OCI-LY1 (cell line): Measurements from ENCODE around the gene CARS2.

Source experiments
- H2AFZ ChIP-seq: fragments of 200-600 bp; sonication (generic), shearing (Covaris generic); 2 replicates; pipeline ENCODE4 v1.6.0; 2014; ENCODE audit warnings: antibody characterized with exemption, mild to moderate bottlenecking, low read length
- H3F3A ChIP-seq: fragments of 200-600 bp; sonication (generic), shearing (Covaris generic); 2 replicates; pipeline ENCODE4 v1.6.0; 2014; ENCODE audit warnings: mild to moderate bottlenecking, antibody characterized with exemption, low read length, moderate library complexity; ENCODE audit not compliant: insufficient read depth
- H3K27ac ChIP-seq: fragments of 200-600 bp; sonication (generic); 2 replicates; pipeline ENCODE4 v1.5.1; 2014; ENCODE audit warnings: low read length, mixed run types, mild to moderate bottlenecking, low read depth; ENCODE audit not compliant: poor library complexity, severe bottlenecking
- H3K27me3 ChIP-seq: fragments of 200-600 bp; sonication (generic); 2 replicates; pipeline ENCODE4 v1.6.0; 2014; ENCODE audit warnings: antibody characterized with exemption, mild to moderate bottlenecking, low read length, moderate library complexity; ENCODE audit not compliant: insufficient read depth
- H3K36me3 ChIP-seq: fragments of 200-600 bp; sonication (generic); 2 replicates; pipeline ENCODE4 v1.6.1; 2014; ENCODE audit warnings: mild to moderate bottlenecking, antibody characterized with exemption, low read length, moderate library complexity, mixed read lengths; ENCODE audit not compliant: insufficient read depth
- H3K4me1 ChIP-seq: fragments of 200-600 bp; sonication (generic); 2 replicates; pipeline ENCODE4 v1.5.1; 2014; ENCODE audit warnings: mild to moderate bottlenecking, low read length, moderate library complexity; ENCODE audit not compliant: insufficient read depth, severe bottlenecking
- H3K4me2 ChIP-seq: fragments of 200-600 bp; sonication (generic), shearing (Covaris generic); 2 replicates; pipeline ENCODE4 v1.6.1; 2014; ENCODE audit warnings: low read length
- H3K4me3 ChIP-seq: fragments of 200-600 bp; sonication (generic); 2 replicates; pipeline ENCODE4 v1.5.1; 2014; ENCODE audit warnings: low read length, low read depth, mild to moderate bottlenecking, mixed read lengths; ENCODE audit not compliant: poor library complexity, severe bottlenecking
- H3K79me2 ChIP-seq: fragments of 200-600 bp; shearing (Covaris generic); 2 replicates; pipeline ENCODE4 v1.6.1; 2016; ENCODE audit warnings: mixed run types, low read length, mixed read lengths; ENCODE audit not compliant: insufficient read depth
- H3K9ac ChIP-seq: fragments of 200-600 bp; sonication (generic), shearing (Covaris generic); 2 replicates; pipeline ENCODE4 v1.6.1; 2014; ENCODE audit warnings: mild to moderate bottlenecking, low read length, mixed read lengths
- H3K9me2 ChIP-seq: fragments of 200-600 bp; sonication (generic), shearing (Covaris generic); 2 replicates; pipeline ENCODE4 v1.6.1; 2014; ENCODE audit warnings: low read depth, mild to moderate bottlenecking, low read length, mixed read lengths
- H3K9me3 ChIP-seq: fragments of 200-600 bp; shearing (Covaris generic); 2 replicates; pipeline ENCODE4 v1.6.1; 2014; ENCODE audit warnings: low read length, mixed read lengths
- H4K20me1 ChIP-seq: fragments of 200-600 bp; sonication (generic), shearing (Covaris generic); 2 replicates; pipeline ENCODE4 v1.6.0; 2016; ENCODE audit warnings: mild to moderate bottlenecking, low read length; ENCODE audit not compliant: insufficient read depth
- EZH2 ChIP-seq: fragments of 200-600 bp; sonication (generic), shearing (Covaris generic); IDR thresholded peaks from 2 replicates; pipeline ENCODE4 v1.8.0; 2017; ENCODE audit warnings: borderline replicate concordance, mixed run types, mild to moderate bottlenecking, antibody characterized with exemption, low read length, moderate library complexity, mixed read lengths
- TF ChIP-seq, protein P1 (sequence below): fragments of 200-600 bp; sonication (generic), shearing (Covaris generic); IDR thresholded peaks from 2 replicates; pipeline ENCODE4 v1.5.1; 2017; ENCODE audit warnings: mild to moderate bottlenecking, antibody characterized with exemption, low read length, moderate library complexity, mixed read lengths

The CARS2 gene

DNA sequence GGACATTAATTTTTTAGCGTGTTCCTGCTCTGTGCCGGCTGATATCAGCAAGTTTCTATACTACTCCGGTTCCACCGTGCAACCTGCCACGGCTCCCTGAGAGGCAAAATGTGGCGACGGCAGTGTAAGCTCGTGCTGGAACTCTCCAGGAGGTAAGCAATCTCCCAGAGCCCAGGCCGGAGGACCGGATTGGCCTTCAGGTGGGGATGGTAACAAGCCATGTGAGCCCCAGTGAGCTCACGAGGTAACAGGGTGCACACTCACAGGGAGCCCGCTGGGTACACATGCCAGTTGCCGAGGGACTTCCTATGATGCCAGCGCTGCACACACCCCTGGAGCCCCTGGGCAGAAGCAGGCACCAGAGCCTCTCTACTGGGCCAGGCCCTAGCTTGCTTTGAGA is 52.1 kb downstream of the CARS2 start:
- TF ChIP-seq, protein P1, sequence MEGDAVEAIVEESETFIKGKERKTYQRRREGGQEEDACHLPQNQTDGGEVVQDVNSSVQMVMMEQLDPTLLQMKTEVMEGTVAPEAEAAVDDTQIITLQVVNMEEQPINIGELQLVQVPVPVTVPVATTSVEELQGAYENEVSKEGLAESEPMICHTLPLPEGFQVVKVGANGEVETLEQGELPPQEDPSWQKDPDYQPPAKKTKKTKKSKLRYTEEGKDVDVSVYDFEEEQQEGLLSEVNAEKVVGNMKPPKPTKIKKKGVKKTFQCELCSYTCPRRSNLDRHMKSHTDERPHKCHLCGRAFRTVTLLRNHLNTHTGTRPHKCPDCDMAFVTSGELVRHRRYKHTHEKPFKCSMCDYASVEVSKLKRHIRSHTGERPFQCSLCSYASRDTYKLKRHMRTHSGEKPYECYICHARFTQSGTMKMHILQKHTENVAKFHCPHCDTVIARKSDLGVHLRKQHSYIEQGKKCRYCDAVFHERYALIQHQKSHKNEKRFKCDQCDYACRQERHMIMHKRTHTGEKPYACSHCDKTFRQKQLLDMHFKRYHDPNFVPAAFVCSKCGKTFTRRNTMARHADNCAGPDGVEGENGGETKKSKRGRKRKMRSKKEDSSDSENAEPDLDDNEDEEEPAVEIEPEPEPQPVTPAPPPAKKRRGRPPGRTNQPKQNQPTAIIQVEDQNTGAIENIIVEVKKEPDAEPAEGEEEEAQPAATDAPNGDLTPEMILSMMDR = no peak
- TF ChIP-seq EZH2 = no peak

DNA sequence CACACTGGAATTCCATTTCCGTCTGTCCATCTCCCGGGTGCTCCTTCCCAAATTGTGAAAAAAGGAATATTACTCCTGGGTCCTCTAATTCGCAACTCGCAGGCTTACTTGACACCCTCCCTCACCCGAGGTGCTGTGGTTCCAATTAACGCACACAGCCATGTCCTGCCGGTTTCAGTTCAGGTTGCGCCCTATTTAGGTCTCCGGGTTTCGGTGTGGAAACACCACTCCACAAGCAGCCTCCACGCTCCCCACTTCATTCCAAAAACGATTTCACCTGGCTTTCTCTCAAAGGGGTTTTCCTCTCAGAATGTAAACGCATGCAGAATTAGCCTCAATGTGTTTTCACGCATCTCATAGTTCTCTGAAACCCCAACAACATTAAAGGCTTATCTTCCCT is 52.6 kb downstream of the CARS2 start:
- no peaks in the 10 kb centered on the region for H3K9me2 ChIP-seq
- no peaks in the 10 kb centered on the region for H3K79me2 ChIP-seq
- peaks cover 49% of the 10 kb centered on the region for H3K36me3 ChIP-seq
- H3K4me1 ChIP-seq = peaks cover 25% of the 10 kb centered on the region
- no peak overlapping the region for H3K4me3 ChIP-seq
- no peaks in the 10 kb centered on the region for H4K20me1 ChIP-seq
- no peak overlapping the region for H2AFZ ChIP-seq
- no peaks in the 10 kb centered on the region for H3K27me3 ChIP-seq
- no peak overlapping the region for H3K27ac ChIP-seq
- peaks cover 5% of the 10 kb centered on the region for H3K9me3 ChIP-seq
- no peak overlapping the region for H3K4me2 ChIP-seq
- H3F3A ChIP-seq = no peaks in the 10 kb centered on the region
- no peak for TF ChIP-seq EZH2
- TF ChIP-seq, protein P1 = no peak
- no peak overlapping the region for H3K9ac ChIP-seq

More for the DNA sequence above, 52.1 kb downstream of the CARS2 start:
- H3K9me2 ChIP-seq = no peaks in the 10 kb centered on the region
- H3K36me3 ChIP-seq = peaks cover 54% of the 10 kb centered on the region
- no peak overlapping the region for H2AFZ ChIP-seq
- H3K79me2 ChIP-seq = no peaks in the 10 kb centered on the region
- H3K4me2 ChIP-seq = no peak overlapping the region
- H3K27me3 ChIP-seq = no peaks in the 10 kb centered on the region
- no peak overlapping the region for H3K9ac ChIP-seq
- no peak overlapping the region for H3K27ac ChIP-seq
- H3K4me3 ChIP-seq = no peak overlapping the region
- peaks cover 19% of the 10 kb centered on the region for H3K4me1 ChIP-seq
- no peaks in the 10 kb centered on the region for H4K20me1 ChIP-seq
- peaks cover 6% of the 10 kb centered on the region for H3K9me3 ChIP-seq
- H3F3A ChIP-seq = no peaks in the 10 kb centered on the region

- Histone ChIP-seq H3K9me3 (peaks cover under 1% of the 10 kb centered on the region; the same call in 1 of the 2 replicates), H2AFZ (no peak overlapping the region), H3K4me1 (peaks cover 30% of the 10 kb centered on the region), H3K4me3 (no peak overlapping the region), H3K79me2 (no peaks in the 10 kb centered on the region), H3K27me3 (no peaks in the 10 kb centered on the region), H3K36me3 (peaks cover 44% of the 10 kb centered on the region), H3K4me2 (no peak overlapping the region; the same call in 1 of the 2 replicates), H3K9ac (no peak overlapping the region; the same call in 1 of the 2 replicates), H4K20me1 (no peaks in the 10 kb centered on the region), H3K27ac (peak overlapping the region; percentile 1), H3F3A (no peaks in the 10 kb centered on the region), H3K9me2 (no peaks in the 10 kb centered on the region)
- TF ChIP-seq, protein P1 = no peak
- TF ChIP-seq EZH2 = no peak
Measured at GRCh38 chr13:110652764-110653163, 53.2 kb downstream of the CARS2 start.
